ENCODE measurements around the gene PNMA6F.
"Not testable (repeated sequence)": the region's sequence is repeated elsewhere in the genome, so short reads cannot be mapped to it uniquely, and the experiment has no call there.

The PNMA6F gene

DNA sequence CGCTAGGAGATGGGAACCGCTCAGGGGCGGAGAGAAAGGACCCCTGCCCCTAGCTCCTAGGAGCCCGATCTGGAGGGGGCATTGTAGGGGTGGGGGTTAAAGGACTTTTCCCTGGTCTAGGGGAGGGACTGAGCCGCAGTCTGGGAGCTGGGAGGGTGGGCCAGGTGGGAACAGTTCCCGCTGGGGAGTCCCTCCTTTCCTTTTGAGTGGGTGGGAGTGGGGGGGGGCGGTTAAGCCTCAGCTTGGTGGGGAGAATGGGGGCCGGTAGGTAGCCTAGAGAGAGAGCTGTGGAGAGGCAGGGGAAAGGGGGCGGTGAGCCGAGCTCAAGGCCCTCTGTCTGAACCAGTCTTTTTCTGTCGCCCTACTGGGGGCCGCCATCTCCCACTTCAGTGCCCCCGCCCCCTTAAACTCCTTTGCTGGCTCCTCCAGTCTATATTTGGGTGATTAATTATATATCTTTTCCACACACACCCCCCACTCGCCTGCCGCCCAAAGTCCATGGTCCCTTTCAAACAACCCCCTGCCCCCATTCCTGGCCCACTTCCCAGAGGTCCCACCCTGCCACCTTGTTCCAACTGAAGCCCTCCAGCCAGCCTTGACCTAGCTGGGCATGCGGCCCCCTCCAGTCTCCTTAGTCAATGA lies 13.2 kb upstream of the PNMA6F start:
- no peak for DNase-seq (ENCODE audit: low read depth)

- DNase-seq (ENCODE audit: low read depth): no peak
Observed at GRCh38 chrX:153333821-153334653, 12.5 kb upstream of the PNMA6F start, which contains the start of gene ZNF275. Gene ZNF275 (plus strand): TSS chrX:153334153. CDS start chrX:153336680, 2,527 bp downstream.

DNA sequence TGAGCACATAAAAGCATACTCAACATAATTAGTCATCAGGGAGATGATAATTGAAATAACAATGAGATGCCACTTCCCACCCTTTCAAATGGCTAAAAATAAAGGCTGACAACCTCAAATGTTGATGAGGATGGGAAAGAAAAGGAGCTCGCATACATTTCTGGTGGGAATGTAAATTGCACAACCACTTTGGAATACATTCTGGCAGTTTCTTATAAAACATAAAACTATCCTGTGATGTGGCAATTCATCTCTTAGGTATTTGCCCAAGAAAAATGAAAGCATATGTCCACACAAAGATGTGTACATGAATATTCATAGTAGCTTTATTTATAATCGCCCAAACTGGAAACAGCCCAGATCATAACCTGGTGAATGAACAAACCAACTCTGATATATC lies 11.7 kb upstream of the PNMA6F start:
- DNase-seq (ENCODE audit: low read depth): peak; percentile 11

DNA sequence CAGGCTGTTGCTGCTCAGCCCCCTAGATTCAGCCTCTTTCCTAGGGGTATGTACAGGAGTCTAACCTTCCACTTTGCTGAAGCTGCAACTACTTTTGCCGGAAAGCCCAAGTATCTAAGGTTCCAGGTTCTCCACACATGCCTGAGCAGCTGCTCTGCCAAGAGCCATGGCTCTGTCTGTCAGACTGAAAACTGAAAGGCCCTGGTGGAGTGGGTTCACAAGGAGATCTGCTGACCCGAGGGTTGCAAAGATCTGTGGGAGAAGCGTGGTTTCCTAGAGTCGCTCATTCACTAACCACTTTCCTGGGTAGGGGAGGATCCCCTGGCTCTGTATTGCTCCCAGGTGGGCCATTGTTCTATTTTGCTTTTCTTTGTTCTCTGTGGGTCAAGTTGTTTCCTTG lies 6.0 kb upstream of the PNMA6F start:
- DNase-seq (ENCODE audit: low read depth): no peak

DNA sequence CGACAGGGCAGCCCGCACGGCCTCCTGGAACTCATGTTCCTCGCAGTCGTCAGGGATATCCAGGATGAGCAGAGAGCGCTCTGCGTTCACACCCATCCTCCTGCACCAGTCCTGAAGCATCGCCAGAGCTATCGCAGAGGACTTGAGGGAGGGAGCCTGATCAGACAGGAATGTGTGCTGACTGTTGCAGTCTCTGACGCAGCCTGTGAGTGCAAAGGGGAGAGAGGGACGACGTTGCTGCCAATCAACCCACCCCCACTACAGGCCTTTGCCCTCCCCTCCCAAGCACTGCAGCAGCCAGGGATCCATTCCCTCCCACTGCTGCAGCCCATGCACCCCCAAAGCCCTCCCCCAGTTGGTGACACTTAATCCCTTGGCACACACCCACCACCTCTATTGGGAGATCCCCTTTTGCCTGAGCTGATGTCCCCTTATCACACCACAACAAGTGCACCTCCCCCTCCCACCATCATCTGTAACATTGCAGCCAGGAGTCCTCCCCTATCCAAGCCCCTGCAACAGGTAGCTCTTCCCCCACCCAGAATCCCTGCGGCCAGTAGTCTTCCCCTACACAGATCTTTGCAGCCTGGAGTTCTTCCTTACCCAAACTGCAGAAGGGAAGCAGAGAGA lies 897 bp downstream of the PNMA6F start:
- DNase-seq (ENCODE audit: low read depth): no peak

- DNase-seq (ENCODE audit: low read depth): not testable (repeated sequence)
Observed at GRCh38 chrX:153320047-153320443, 1.5 kb downstream of the PNMA6F start.

GRCh38 chrX:153319295-153320046 lies 2.1 kb downstream of the PNMA6F start:
- no peak for DNase-seq (ENCODE audit: low read depth)

DNA sequence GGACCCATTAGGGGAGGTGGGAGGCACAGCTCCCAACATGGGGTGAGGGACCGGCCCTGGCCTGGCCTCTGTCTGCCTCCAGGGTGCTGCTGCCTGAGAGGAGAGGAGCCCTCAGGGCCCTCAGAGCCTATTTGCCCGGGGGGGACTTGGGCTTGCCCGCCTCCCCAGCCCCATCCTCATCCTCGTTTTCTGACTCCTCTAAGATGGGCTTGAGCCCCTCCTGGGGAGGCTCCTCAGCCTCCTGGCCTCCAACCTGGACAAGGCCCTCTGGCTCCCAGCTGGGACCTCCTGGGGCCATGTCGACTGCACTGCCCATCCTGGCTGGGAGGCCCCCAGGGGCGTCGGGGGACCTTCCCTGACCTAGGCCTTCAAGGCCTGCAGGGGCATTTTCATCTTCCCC lies 2.8 kb downstream of the PNMA6F start:
- DNase-seq (ENCODE audit: low read depth): no peak

GRCh38 chrX:153317996-153318722 lies 3.4 kb downstream of the PNMA6F start:
- no peak for DNase-seq (ENCODE audit: low read depth)

- DNase-seq (ENCODE audit: low read depth): no peak
Observed at GRCh38 chrX:153317306-153317705, 4.3 kb downstream of the PNMA6F start.

DNA sequence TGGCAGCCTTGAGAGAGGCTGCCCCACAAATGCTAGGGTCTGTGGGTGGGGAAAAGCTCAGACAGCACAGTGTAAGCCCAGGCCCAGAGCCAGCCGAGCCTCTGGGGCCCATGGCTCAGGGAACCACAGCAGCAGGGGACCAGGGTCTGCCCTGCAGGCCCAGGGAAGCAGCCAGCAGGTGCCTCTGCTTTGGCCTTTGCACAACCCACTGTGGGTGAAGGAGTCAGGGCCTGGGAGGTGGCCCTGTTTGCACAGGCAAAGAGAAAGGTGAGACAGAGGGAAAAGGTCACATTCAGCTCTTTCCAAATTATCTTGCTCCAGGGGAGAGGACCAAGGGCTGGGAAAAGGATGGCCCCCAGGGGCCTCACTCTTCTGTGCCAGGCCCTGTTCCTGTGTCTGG lies 8.7 kb downstream of the PNMA6F start:
- no peak for DNase-seq (ENCODE audit: low read depth)

GRCh38 chrX:153312041-153312440 lies 9.5 kb downstream of the PNMA6F start:
- DNase-seq (ENCODE audit: low read depth): no peak

DNA sequence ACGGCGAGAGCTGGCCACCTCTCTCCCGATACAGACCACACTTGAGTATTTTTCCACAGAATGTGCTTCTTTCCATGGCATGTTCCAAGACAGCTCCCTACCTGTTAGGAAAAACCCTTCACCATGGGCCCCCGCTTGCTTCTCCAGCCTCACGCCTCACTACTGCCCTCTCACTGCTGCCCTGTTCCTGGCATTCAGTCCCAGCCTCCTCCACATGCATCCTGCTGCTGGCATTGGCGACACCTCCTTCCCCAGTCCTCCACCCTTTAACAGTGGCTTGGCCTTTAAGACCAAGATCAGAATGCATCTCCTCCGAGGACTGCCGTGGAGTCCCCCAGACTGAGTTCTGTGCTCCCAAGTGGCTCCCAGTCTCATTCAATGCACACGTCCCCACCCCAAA lies 10.7 kb downstream of the PNMA6F start:
- no peak for DNase-seq (ENCODE audit: low read depth)

DNA sequence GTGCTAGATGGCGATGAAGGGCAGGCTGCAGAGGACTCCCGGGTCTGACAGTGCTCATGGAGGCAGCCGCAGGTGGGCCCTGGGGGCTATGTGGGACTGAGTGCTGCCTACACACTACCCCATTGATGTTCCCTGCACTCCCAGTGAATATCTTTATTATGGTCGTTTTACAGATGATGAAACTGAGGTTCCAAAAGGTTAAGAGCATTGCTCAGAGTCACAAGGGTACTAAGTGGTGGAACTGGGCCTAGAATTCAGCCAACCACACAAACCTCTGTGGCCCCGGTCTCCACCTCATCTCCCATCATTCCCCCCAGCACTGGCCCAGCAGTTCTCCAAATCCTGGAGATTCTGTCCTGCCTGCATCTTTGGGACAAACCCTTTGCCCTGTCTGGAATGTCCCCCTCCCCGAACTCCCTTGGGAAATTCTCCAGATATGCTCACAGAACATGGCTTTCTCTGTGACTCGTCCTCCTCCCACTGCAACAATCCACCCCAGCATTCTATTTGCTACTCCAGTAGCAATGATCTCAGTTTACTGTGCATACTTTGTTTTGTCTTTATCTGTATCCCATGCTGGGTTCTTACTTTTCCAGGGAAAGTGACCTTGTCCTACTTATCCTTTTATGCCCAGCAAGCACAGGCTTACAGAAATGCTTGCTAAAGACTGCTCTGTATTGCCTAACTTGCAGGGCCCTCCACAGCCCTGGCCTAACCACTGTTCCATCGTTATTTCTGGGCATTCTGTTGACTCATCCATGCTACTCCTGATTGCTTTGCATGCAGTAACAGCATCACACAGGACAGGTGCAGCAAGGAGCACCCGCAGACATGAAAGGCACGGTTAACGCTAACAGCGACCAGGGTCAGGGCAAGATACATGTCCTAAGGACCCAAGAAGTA lies 14.0 kb downstream of the PNMA6F start:
- DNase-seq (ENCODE audit: low read depth): no peak

DNA sequence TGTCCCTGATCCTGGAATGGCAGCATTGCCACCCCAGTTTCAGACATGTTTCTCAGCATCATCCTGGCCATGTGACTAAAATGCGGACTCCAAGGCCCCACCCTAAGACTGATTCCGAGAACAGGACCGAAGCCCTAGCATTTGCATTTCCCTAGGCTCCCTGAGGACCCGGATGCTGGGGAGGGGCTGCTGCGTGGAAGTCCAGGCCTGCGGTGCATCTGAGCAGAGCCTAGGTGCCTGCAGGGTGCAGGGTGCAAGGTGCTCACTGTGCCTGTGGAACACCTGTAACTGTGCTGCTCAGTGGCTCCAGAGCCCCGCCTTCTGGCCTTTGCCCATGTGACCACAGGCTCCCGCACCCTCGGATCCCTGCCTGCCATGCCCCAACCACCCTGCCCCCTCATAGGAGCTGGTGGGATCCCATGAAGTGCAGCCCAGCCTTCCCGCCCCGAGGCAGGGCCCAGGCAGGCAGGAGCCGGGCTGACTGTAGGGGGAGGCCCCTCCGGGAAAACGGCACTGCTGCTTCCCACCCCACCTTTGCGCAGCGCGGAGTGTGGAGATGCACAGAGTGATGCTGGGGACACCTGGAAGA lies 14.9 kb downstream of the PNMA6F start:
- DNase-seq (ENCODE audit: low read depth): no peak

DNA sequence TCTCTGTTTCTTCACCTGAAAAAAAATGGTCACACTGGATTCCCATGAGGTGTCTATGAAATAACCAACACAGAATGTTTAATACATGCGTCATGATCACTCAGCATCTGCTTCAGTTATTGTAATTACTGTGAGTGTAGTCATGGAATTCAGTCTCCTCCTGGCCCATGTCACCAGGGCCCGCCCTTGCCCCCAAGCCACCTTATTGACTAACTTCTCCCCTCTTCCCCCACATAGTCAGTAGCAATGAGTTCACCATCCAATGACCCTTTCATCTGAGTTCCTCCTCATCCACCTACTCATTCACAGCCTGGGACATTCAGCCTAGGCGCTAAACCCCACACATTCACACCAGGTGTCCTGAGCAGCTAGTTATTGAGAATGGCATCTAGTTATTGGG lies 15.6 kb downstream of the PNMA6F start:
- DNase-seq (ENCODE audit: low read depth): no peak

GRCh38 chrX:153304988-153305736 lies 16.4 kb downstream of the PNMA6F start:
- DNase-seq (ENCODE audit: low read depth): no peak

DNA sequence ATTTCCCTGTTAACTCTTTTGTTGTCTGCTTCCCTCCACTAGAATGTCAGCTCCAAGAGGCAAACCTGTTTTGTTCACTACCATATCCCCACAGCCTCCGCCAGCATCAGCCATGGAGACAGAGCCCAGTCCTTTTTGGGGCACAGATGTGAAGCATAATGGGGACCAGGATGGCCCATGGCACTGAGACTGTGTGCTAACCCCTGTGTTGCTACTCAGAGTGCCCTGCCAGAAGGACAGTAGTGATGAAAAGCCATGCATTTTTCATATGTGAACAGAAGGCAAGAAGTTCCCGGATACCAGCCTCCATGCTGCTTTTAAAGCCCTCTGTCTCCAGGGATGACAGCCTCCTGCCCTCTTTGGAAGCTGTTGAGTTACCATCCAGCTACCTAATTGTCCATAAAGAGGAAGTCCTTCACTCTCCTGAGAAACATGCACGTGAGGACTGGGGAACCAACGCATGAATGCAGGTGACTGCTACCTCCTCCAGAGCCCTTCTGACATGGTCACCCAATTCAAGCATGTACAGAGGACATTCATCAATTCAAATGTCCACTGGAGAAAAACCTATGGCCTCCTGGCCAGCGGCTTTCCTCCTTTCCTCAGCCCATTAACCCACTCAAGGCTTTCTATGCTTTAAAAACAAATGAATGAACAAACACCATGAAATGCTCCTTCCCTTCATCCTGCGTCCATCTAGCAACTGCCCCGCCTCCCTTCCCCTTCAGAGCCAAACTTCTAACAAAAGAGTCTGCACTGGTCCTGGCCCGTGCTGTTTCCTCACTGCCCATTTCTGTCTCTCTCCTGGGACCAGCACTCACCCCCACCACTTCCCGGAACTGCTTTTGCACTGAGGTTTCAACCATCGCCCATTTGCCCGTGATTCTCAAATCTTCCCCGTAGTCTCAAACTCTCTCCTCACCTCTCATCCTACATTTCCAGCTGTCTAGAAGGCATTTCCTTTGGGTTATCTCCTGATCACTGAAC lies 18.0 kb downstream of the PNMA6F start:
- DNase-seq (ENCODE audit: low read depth): no peak

Data from HS-5 (cell line).